Astrocyte (in vitro differentiated cells and primary cell): ENCODE data around the gene CCDC59. TPM values are rescaled to one million over a fixed set of nuclear protein-coding genes. Genes with fewer than 3 reads are reported as not detected.

ENCODE experiments used
- DNase-seq: peaks from one replicate; pipeline ENCODE4 v3.0.0-alpha.2; 2010; ENCODE audit warnings: low read depth
- FAIRE-seq: peaks from 2 replicates; lab custom pipeline; 2011; peaks lifted over from hg19 to GRCh38; lab: Jason Lieb, UNC
- H2AFZ ChIP-seq: 2 replicates; pipeline ENCODE4 v1.6.0; 2012; ENCODE audit warnings: low read depth, low read length, inconsistent platforms
- H3K27ac ChIP-seq: 2 replicates; pipeline ENCODE4 v1.5.1; 2011; ENCODE audit warnings: low read depth, low read length, inconsistent platforms
- H3K27me3 ChIP-seq: 2 replicates; pipeline ENCODE4 v1.6.0; 2011; ENCODE audit warnings: low read length, inconsistent platforms; ENCODE audit not compliant: insufficient read depth
- H3K36me3 ChIP-seq: 2 replicates; pipeline ENCODE4 v1.5.1; 2011; ENCODE audit warnings: low read length, inconsistent platforms; ENCODE audit not compliant: insufficient read depth
- H3K4me1 ChIP-seq: 2 replicates; pipeline ENCODE4 v1.5.1; 2011; ENCODE audit warnings: low read length, inconsistent platforms; ENCODE audit not compliant: insufficient read depth
- H3K4me2 ChIP-seq: 2 replicates; pipeline ENCODE4 v1.6.0; 2012; ENCODE audit warnings: low read length, inconsistent platforms
- H3K4me3 ChIP-seq: 2 replicates; pipeline ENCODE4 v1.5.1; 2011; ENCODE audit warnings: low read depth, mild to moderate bottlenecking, low read length, inconsistent platforms; ENCODE audit not compliant: insufficient read depth
- H3K79me2 ChIP-seq: 2 replicates; pipeline ENCODE4 v1.6.0; 2012; ENCODE audit warnings: mild to moderate bottlenecking, low read length, inconsistent platforms; ENCODE audit not compliant: insufficient read depth
- H3K9ac ChIP-seq: 2 replicates; pipeline ENCODE4 v1.6.0; 2012; ENCODE audit warnings: mild to moderate bottlenecking, low read length, inconsistent platforms
- H3K9me3 ChIP-seq: 2 replicates; pipeline ENCODE4 v1.5.1; 2012; ENCODE audit warnings: low read depth, mild to moderate bottlenecking, low read length, inconsistent platforms; ENCODE audit not compliant: insufficient read depth
- H4K20me1 ChIP-seq: 2 replicates; pipeline ENCODE4 v1.6.0; 2012; ENCODE audit warnings: low read length, inconsistent platforms; ENCODE audit not compliant: insufficient read depth
- H3K27ac Mint-ChIP-seq: one replicate; pipeline ENCODE4 v1.8.0; 2021; ENCODE audit warnings: mild to moderate bottlenecking, mixed read lengths; ENCODE audit not compliant: unreplicated experiment
- H3K27me3 Mint-ChIP-seq: one replicate; pipeline ENCODE4 v1.8.0; 2021; ENCODE audit warnings: low read depth, mixed read lengths; ENCODE audit not compliant: unreplicated experiment
- H3K36me3 Mint-ChIP-seq: one replicate; pipeline ENCODE4 v1.8.0; 2021; ENCODE audit warnings: low read depth, mixed read lengths; ENCODE audit not compliant: unreplicated experiment
- H3K4me1 Mint-ChIP-seq: one replicate; pipeline ENCODE4 v1.8.0; 2021; ENCODE audit warnings: low read depth, mixed read lengths; ENCODE audit not compliant: unreplicated experiment
- H3K4me3 Mint-ChIP-seq: one replicate; pipeline ENCODE4 v1.8.0; 2021; ENCODE audit warnings: mild to moderate bottlenecking, moderate library complexity, mixed read lengths; ENCODE audit not compliant: unreplicated experiment
- H3K9me3 Mint-ChIP-seq: one replicate; pipeline ENCODE4 v1.8.0; 2021; ENCODE audit warnings: mild to moderate bottlenecking, mixed read lengths; ENCODE audit not compliant: unreplicated experiment
- CTCF ChIP-seq: IDR thresholded peaks from 2 replicates; pipeline ENCODE4 v1.5.1; 2011; ENCODE audit warnings: low read depth, mild to moderate bottlenecking, inconsistent platforms, low read length, moderate library complexity; ENCODE audit not compliant: insufficient read depth
- EZH2 ChIP-seq: IDR thresholded peaks from 2 replicates; pipeline ENCODE4 v1.6.1; 2012; ENCODE audit warnings: mild to moderate bottlenecking, low read length, inconsistent platforms; ENCODE audit not compliant: insufficient read depth
- total RNA-seq: library from RNA; stranded (reverse); gene quantifications from 2 replicates; pipeline ENCODE4 v1.2.1, GENCODE V29; 2021

CCDC59 gene
- total RNA-seq, 1 donor from 2014 or later = 46.0 TPM

- no peak overlapping the region for H3K9ac ChIP-seq
- H3K36me3 Mint-ChIP-seq = no peaks in the 10 kb centered on the region
- no peaks in the 10 kb centered on the region for H3K27me3 Mint-ChIP-seq
- TF ChIP-seq EZH2 (no peak), CTCF (peak; percentile 58)
- no peak overlapping the region for H2AFZ ChIP-seq
- no peaks in the 10 kb centered on the region for H3K4me1 Mint-ChIP-seq
- no peak overlapping the region for H3K4me3 Mint-ChIP-seq
- no peaks in the 10 kb centered on the region for H3K9me3 ChIP-seq
- no peaks in the 10 kb centered on the region for H3K36me3 ChIP-seq
- H3K27ac Mint-ChIP-seq = no peak overlapping the region
- H3K4me1 ChIP-seq = no peaks in the 10 kb centered on the region
- FAIRE-seq (no peak), DNase-seq (peak; percentile 10)
- no peaks in the 10 kb centered on the region for H3K9me3 Mint-ChIP-seq
- no peak overlapping the region for H3K27ac ChIP-seq
- H4K20me1 ChIP-seq = no peaks in the 10 kb centered on the region
- no peak overlapping the region for H3K4me3 ChIP-seq
- no peaks in the 10 kb centered on the region for H3K27me3 ChIP-seq
- H3K4me2 ChIP-seq = no peak overlapping the region
- H3K79me2 ChIP-seq = no peaks in the 10 kb centered on the region
These were observed 25.9 kb upstream of the CCDC59 start for GRCh38 chr12:82383930-82384552.

DNA sequence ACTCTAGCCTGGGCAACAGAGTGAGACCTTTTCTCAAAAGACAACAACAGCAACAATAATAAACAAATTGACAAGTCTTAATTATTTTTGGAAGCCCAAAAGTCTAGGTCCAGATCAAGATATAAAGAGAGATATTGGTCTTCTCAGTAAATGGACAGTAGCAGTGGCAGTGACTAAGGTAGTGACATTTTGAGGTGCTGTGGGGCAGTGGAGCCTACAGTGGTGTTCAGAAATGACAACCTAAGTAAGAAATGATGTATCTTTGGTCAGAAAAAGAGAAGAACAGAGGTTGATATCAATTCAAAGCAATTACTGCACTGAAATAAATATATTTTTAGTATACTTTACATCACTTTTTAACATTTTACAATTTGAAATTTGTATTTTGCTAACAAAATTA lies 20.8 kb upstream of the CCDC59 start:
- Histone ChIP-seq H3K9me3 (no peaks in the 10 kb centered on the region), H3K9ac (no peak overlapping the region), H3K4me3 (no peak overlapping the region), H3K79me2 (no peaks in the 10 kb centered on the region), H3K27ac (no peak overlapping the region), H2AFZ (no peak overlapping the region), H3K27me3 (no peaks in the 10 kb centered on the region), H3K4me2 (no peak overlapping the region), H4K20me1 (no peaks in the 10 kb centered on the region), H3K4me1 (no peaks in the 10 kb centered on the region), H3K36me3 (no peaks in the 10 kb centered on the region)
- Mint-ChIP-seq H3K4me1 (no peaks in the 10 kb centered on the region), H3K4me3 (no peak overlapping the region), H3K36me3 (no peaks in the 10 kb centered on the region), H3K9me3 (peaks cover 3% of the 10 kb centered on the region), H3K27me3 (no peaks in the 10 kb centered on the region), H3K27ac (no peak overlapping the region)
- no peak for TF ChIP-seq EZH2
- TF ChIP-seq CTCF = no peak
- DNase-seq (no peak), FAIRE-seq (no peak)

- Mint-ChIP-seq H3K9me3 (peaks cover 10% of the 10 kb centered on the region), H3K36me3 (peaks cover 11% of the 10 kb centered on the region), H3K27ac (no peak overlapping the region), H3K27me3 (no peaks in the 10 kb centered on the region), H3K4me1 (no peaks in the 10 kb centered on the region), H3K4me3 (no peak overlapping the region)
- TF ChIP-seq EZH2 (no peak), CTCF (no peak)
- Histone ChIP-seq H3K9ac (no peak overlapping the region), H3K27me3 (no peaks in the 10 kb centered on the region), H3K4me2 (no peak overlapping the region), H3K27ac (no peak overlapping the region), H2AFZ (no peak overlapping the region), H3K79me2 (no peaks in the 10 kb centered on the region), H3K36me3 (no peaks in the 10 kb centered on the region), H3K4me3 (no peak overlapping the region), H3K9me3 (no peaks in the 10 kb centered on the region), H4K20me1 (no peaks in the 10 kb centered on the region), H3K4me1 (no peaks in the 10 kb centered on the region)
- DNase-seq (no peak), FAIRE-seq (no peak)
These were observed 17.0 kb upstream of the CCDC59 start for GRCh38 chr12:82375201-82375600.
